SK-MEL-5 (cell line): Measurements from ENCODE around the gene TTYH3. TPM values are rescaled to one million over a fixed set of nuclear protein-coding genes. Genes with fewer than 3 reads are reported as not detected.

Source experiments
- DNase-seq: peaks from one replicate; pipeline ENCODE4 v3.0.0-alpha.2; 2016; ENCODE audit warnings: low read depth, low spot score
- in situ Hi-C: cut with HindIII; loops from 2 replicates; pipeline ENCODE4 v1.10.0; 2016; ENCODE audit warnings: low sequenced_read_pairs, high pct_unique_total_duplicates, low pct_unique_long_range_greater_than_20kb
- total RNA-seq: library from RNA; depleted of rRNA; stranded (reverse); fragments of >200 nt; shearing (Covaris generic); gene quantifications from 2 replicates; pipeline ENCODE4 v1.2.3, GENCODE V29; 2014; rRNA removed

TTYH3 gene
- total RNA-seq, 1 experiment from 2014 or later, result 156 TPM

DNA sequence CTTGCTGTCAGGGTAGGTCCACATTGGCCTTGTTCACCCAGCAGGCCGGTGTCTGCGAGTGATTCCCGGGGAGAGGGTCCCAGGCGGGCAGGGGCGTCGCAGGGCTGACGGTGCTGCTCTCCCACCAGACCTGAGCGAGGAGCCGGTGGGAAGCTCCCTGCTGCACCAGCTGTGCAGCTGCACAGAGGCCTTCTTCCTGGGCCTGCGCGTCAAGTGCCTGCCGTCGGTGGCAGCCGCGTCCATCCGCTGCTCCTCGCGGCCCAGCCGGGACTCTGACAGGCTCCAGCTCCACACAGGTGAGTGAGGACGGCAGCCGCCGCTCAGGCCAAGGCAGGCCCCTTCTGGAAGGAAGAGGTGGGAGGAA is 70.8 kb downstream of the TTYH3 start:
- in situ Hi-C loops, result no loop called here
- DNase-seq, result no peak

DNA sequence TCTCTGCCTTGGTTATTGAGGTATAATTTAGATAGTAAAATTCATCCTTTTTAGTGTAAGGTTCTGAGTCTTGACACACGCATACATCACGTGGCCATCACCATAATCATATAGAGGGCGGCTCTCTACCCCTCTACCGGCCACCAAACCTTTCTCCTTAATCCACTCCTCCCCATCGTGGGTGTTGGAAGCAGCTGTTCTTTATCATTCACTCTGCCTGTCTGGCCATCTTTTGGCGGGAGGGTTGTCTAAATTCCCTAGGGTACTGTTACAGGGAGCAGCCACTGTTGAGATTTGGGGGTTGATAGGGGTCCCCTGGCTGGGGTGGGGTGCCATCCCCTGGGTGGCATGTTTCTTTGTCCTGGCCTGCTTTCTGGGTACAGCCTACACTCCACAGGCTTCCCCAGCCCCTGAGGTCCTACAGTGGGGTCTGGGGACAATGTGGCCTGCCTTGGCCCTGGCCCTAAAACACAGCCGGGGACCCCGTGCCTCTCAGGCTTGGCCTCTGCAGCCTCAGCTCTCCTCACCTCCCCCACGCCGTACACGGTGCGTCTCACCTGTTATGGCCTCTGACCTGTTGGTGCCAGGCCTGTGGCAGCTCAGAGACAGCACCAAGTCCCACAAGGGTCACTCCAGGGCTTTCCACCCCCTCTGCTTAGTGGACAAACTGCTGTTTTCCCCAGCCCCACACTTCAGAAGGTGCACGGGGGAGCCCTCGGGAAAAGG is 73.7 kb downstream of the TTYH3 start:
- no peak for DNase-seq
- in situ Hi-C loops, result no loop called here

DNA sequence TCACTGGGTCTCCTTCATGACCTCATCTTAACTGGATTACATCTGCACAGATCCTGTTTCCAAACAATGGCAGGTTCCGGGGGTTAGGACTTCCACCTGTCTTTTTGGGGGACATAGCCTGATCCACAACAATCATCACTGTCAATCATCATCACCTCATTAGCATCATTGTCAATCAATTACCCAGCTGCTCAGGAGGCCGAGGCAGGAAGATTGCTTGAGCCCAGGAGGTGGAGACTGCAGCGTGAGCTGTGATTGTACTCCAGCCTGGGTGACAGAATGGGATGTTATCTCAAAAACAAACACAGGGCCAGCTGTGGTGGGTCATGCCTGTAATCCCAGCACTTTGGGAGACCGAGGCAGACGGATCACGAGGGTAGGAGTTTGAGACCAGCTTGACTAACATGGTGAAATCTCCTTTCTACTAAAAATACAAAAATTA is 74.9 kb downstream of the TTYH3 start:
- in situ Hi-C loops, result no loop called here

DNA sequence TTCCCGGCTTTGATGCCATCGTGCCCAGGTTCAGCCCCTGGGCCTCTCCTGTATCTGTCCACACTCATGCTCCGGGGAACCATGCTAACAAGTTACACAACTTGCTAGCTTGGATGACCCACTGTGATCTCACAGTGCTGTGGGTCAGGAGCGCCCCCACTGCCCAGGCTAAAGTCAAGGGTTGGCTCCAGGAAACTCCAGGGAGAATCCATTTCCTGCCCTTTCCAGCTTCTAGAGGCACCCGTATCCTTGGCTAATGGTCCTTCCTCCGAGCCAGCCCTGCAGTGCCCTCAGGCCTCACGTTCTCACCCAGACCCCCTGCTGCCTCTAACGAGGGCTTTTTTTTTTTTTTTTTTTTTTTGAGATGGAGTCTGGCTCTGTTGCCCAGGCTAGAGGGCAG is 75.7 kb downstream of the TTYH3 start:
- in situ Hi-C loops, result no loop called here
- DNase-seq, result no peak

More for the DNA sequence above, 74.9 kb downstream of the TTYH3 start:
- no peak for DNase-seq

DNA sequence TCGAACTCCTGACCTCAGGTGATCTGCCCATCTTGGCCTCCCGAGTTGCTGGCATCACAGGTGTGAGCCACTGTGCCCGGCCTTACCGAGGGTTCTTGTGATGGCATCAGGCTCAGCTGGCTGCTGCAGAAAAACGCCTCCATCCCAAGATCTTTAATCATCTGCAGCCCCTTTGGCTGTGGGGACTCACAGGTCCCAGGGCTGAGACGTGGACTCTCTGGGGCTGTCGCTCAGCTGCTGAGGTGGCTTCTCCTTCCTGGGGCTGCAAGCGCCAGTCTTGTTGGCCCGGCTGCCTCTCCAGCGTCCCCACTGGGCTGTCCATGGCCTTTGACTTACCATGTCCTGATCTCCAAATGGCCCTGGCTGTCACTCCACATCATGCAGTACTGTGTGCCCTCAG is 76.3 kb downstream of the TTYH3 start:
- no peak for DNase-seq
- in situ Hi-C loops, result no loop called here

DNA sequence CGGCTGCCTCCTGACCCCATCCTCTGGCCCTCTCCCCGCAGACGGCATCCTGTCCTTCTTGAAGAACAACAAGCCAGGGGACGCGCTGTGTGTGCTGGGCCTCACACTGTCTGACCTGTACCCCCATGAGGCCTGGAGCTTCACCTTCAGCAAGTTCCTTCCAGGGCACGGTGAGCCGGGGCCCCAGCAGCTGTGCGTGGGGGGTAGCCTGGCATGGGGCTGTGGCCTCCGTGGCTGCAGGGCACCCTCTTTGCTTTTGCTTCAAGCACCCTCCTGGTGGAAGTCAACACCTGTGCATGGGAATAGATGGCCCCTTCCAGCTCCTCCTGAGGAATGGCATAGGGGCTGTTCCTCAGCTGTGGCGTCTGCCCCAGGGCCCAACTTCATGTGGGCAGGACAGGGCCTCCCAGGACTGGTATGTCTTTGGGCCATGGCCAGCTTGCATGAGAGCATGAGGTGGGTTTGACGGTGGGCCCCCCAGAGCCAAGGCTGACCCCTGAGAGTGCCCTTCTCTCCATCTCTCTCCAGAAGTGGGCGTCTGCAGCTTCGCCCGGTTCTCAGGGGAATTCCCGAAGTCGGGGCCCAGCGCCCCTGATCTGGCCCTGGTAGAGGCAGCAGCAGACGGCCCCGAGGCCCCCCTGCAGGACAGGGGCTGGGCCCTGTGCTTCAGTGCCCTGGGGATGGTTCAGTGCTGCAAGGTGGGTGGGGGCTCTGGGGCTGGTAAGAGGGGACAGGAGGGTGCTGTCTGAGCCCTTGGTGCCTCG is 76.9 kb downstream of the TTYH3 start:
- no peak for DNase-seq
- in situ Hi-C loops, result no loop called here

DNA sequence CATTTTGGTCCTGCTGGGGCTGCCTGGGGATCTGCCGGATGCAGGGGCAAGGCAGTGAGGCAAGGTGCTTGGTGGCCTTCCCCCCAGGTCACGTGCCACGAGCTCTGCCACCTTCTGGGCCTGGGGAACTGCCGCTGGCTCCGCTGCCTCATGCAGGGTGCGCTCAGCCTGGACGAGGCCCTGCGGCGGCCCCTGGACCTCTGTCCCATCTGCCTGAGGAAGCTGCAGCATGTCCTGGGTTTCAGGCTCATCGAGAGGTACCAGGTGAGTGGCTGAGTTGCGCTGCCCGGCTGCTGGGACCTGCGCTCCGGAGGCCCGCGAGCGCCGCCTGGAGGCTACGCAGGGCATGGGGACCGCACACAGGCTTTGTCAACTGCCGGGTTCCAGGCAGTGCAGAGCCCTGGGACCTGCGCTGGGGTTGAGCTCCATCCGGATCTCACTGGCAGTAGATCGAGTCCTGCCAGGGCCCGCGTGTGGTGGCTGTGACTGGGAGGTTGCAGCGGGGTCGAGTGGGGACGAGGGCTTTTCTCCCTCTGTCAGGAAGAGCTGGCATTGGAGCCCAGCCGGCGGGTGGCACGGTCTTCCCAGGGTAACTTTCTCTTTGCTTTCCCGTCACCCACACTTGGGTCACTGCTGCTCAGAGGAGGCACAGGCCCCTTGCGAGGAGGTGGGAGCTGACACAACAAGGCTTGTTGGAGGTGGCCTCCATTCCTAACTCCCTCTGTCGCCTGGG is 77.9 kb downstream of the TTYH3 start:
- in situ Hi-C loops, result no loop called here
- DNase-seq, result peak; percentile 41

DNA sequence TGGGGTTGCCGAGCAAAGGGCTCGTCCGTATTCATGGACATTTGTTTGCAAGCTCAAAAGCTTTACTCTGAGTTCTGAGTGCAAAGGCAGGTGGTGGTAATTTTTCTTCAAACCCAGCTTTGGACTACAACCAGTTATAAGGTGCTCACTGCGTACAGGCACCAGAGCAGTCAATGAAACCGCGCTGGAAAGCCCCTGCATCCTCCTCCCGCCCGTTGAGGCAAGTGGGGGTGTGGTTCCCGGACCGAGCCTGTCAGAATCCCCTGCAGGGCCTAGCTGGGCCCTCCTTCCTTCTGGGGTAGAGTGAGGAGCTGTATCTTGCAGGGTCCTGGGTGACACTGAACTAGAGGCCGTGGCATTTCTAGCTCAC is 78.5 kb downstream of the TTYH3 start:
- no peak for DNase-seq
- in situ Hi-C loops, result no loop called here

DNA sequence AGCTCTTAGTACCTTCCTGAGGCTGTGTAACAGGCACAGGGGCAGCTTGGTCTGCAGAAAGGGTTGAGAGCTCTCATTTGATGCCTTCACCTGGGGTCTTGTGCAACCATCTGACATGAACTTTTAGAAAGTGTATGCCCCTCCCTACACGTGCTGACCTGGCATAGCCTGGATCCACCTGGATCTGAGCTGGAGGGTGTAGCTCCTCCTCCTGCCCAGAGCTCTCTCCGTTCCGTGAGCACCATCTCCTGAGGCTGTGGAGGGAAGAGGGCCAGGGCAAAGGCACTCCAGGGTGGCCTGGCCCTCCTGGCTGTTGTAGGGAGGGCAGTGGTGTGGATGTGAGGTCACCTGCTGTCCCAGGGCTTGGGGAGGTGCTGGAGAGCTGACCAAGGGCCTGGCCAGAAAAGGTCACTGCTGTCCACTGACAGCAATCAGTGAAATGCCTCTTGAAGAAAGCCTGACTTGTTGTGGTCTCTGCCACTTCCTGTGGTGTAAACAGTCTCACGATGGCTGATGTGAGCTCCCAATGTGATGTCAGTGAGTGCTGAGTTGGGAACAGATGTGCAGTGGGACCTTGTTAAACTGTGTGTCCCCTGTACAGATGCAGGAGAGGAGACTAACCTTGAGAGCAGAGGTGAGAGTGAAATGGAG is 79.2 kb downstream of the TTYH3 start:
- peak; percentile 73 for DNase-seq
- in situ Hi-C loops, result no loop called here

DNA sequence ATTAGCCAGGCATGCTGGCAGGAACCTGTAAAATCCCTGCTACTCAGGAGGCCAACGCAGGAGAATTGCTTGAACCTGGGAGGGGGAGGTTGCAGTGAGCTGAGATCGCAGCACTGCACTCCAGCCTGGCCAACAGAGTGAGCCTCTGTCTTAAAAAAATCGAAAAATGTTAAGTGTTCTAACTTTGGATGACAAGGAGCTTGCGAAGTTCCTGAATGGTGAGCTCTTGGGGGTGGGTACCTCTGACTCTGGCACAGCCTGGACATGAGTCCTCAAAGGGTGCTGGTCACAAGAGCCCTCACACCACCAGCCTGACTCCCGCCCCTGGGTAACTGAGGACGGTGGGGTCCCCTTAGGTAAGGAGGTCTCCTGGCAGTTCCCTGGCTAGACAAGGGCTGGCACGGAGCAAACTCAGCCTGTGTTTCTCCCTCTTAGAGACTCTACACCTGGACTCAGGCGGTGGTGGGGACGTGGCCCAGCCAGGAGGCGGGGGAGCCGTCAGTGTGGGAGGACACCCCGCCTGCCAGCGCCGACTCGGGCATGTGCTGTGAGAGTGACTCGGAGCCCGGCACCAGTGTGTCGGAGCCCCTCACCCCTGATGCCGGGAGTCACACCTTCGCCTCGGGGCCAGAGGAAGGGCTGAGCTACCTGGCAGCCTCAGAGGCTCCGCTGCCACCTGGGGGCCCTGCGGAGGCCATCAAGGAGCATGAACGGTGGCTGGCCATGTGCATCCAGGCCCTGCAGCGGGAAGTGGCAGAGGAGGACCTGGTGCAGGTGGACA is 80.3 kb downstream of the TTYH3 start:
- in situ Hi-C loops, result no loop called here

DNA sequence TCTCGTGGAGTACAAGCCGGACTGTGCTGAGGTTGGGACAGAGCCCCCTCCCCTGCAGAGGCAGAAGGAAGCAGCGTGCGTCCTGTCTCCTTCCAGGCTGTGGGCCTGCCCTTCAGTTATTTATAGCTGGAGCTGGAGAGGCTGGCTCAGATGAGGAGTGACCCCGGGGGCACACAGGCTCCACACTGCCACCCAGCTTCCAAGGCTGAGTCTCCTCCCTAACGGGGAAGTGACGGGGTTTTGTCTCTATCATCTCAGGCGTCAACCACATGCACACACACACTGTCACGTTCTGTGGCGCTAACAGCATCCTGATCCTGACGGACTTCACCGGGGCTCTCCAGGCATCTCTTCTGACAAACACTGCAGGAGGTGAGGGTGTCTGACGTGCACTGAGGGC is 81.6 kb downstream of the TTYH3 start:
- in situ Hi-C loops, result no loop called here
- no peak for DNase-seq

More for the DNA sequence above, 80.3 kb downstream of the TTYH3 start:
- no peak for DNase-seq

DNA sequence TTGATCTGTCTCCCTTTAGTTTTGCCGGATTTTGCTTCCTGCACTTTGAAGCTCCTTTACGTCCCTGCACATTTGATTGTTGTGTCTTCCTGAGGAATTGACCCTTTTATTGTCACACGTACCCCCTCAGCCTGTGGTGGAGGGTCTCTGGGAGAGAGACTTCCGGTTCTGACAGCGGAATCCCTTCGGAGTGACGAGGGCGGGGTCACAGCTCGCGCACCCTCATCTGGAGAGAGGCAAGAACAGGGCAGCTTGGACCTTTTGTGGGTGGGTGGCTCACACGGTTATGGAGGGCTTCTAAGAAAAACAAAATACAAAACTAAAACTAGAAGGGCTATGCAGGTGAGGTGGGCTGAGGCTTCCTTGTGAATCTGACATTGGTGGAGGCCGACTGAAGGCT is 82.2 kb downstream of the TTYH3 start:
- in situ Hi-C loops, result no loop called here
- DNase-seq, result no peak

Other genes starting within 250 kb of the TTYH3 start
- gene CHST12, start 228.4 kb upstream of the TTYH3 start, total RNA-seq, result 9.3 and 11.4 TPM in 2 replicates
- gene GRIFIN, start 155.6 kb upstream of the TTYH3 start, total RNA-seq, result not detected in 2 replicates
- 5.3 and 7.7 TPM in 2 replicates for gene LFNG, start 112.2 kb upstream of the TTYH3 start, total RNA-seq
- 85.7 and 87.1 TPM in 2 replicates for gene BRAT1, start 76.5 kb upstream of the TTYH3 start, total RNA-seq
- 22.3 and 26.2 TPM in 2 replicates for gene IQCE, start 73.0 kb upstream of the TTYH3 start, total RNA-seq
- 0.53 and 1.8 TPM in 2 replicates for gene AMZ1, start 56.2 kb downstream of the TTYH3 start, total RNA-seq
- 10.1 and 10.2 TPM in 2 replicates for gene GNA12, start 212.3 kb downstream of the TTYH3 start, total RNA-seq